ENCODE data around the gene CEP164.

Gene CEP164

GRCh38 chr11:117423046-117423575, 95.5 kb downstream of the CEP164 start:
- DNase-seq, result no peak

GRCh38 chr11:117424781-117425180, 97.1 kb downstream of the CEP164 start:
- DNase-seq, result no peak

- no peak for DNase-seq
Measured at GRCh38 chr11:117425679-117426296, 98.1 kb downstream of the CEP164 start.

- DNase-seq, result peak; percentile 32 to 65
Measured at GRCh38 chr11:117426297-117426685, 98.6 kb downstream of the CEP164 start.

GRCh38 chr11:117426941-117427340, 99.3 kb downstream of the CEP164 start:
- no peak for DNase-seq

- no peak for DNase-seq
Measured at GRCh38 chr11:117427356-117427874, 99.8 kb downstream of the CEP164 start.

GRCh38 chr11:117428186-117428855, 100.7 kb downstream of the CEP164 start:
- DNase-seq, result no peak

- no peak for DNase-seq
Measured at GRCh38 chr11:117428856-117429229, 101.2 kb downstream of the CEP164 start.

- DNase-seq, result no peak
Measured at GRCh38 chr11:117430293-117430955, 102.8 kb downstream of the CEP164 start.

GRCh38 chr11:117431436-117431835, 103.8 kb downstream of the CEP164 start:
- DNase-seq, result no peak

GRCh38 chr11:117433717-117434116, 106.1 kb downstream of the CEP164 start:
- DNase-seq, result no peak

GRCh38 chr11:117434481-117434880, 106.8 kb downstream of the CEP164 start:
- no peak for DNase-seq

- no peak for DNase-seq
Measured at GRCh38 chr11:117435326-117435725, 107.7 kb downstream of the CEP164 start.

GRCh38 chr11:117437041-117437790, 109.6 kb downstream of the CEP164 start:
- no peak for DNase-seq

GRCh38 chr11:117437791-117438130, 110.1 kb downstream of the CEP164 start:
- DNase-seq, result no peak

- no peak for DNase-seq
Measured at GRCh38 chr11:117438371-117439000, 110.8 kb downstream of the CEP164 start.

- DNase-seq, result no peak
Measured at GRCh38 chr11:117439256-117439655, 111.6 kb downstream of the CEP164 start.

- DNase-seq, result no peak
Measured at GRCh38 chr11:117440258-117440657, 112.6 kb downstream of the CEP164 start.

GRCh38 chr11:117441146-117441975, 113.7 kb downstream of the CEP164 start:
- no peak for DNase-seq

GRCh38 chr11:117442049-117442868, 114.6 kb downstream of the CEP164 start:
- DNase-seq, result no peak

- DNase-seq, result no peak
Measured at GRCh38 chr11:117442869-117443239, 115.2 kb downstream of the CEP164 start.
